Measurements from ENCODE around the gene DRGX.
A peak's percentile ranks its signal among the peaks of the same experiment; 100 is the strongest.

DRGX gene

DNA sequence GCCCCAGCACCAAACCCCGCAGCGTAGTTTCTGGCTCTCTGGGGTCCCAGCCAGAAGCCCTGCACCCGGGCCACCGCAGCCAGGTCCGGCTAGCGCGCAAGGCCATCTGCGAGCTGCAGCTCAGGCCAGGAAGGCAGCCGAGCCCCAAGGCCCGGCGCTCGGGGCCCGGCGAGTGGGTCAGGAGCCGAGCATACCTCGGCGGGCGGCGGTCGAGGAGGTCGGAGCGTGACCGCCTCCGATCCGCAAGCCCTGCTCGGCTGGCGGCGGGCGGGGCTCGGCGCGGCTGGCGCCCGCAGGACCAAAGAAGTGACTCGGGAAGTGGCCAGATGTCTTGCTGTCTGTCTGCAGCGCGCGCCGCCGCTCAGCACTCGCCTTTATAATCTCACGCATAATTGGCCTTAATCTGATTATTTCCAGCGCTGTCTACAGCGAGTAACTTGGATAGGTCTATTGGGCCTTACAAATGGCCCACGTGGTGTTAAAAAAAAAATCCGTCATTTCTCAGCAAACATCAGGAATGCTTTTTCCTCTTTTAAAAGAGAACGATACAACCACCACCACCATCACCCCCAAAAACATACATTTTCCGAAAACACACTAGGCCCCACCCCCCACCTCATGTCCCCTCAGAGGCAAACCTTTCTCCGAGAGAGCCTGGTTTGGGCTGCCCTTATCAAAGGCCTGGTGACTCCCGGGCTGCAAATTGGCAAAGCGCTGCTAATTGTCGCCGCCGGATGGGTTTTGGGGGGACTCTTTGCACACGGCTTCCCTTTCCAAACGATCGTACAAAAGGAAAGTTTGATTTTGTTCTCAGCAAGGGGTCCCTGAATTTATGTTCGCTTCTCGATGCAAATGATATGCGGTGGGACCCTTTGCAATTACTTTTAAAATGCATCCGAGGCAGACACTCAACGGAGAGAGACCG is at the start of gene DRGX:
Gene DRGX (minus strand): TSS at position 349 of the 925 bp plus-strand sequence. CDS start 649 bp downstream, outside the sequence.
- DNase-seq = no peak

- DNase-seq = no peak
These were observed 48.5 kb upstream of the DRGX start for GRCh38 chr10:49444349-49444748.

GRCh38 chr10:49442863-49443262 is 47.0 kb upstream of the DRGX start:
- no peak for DNase-seq

DNA sequence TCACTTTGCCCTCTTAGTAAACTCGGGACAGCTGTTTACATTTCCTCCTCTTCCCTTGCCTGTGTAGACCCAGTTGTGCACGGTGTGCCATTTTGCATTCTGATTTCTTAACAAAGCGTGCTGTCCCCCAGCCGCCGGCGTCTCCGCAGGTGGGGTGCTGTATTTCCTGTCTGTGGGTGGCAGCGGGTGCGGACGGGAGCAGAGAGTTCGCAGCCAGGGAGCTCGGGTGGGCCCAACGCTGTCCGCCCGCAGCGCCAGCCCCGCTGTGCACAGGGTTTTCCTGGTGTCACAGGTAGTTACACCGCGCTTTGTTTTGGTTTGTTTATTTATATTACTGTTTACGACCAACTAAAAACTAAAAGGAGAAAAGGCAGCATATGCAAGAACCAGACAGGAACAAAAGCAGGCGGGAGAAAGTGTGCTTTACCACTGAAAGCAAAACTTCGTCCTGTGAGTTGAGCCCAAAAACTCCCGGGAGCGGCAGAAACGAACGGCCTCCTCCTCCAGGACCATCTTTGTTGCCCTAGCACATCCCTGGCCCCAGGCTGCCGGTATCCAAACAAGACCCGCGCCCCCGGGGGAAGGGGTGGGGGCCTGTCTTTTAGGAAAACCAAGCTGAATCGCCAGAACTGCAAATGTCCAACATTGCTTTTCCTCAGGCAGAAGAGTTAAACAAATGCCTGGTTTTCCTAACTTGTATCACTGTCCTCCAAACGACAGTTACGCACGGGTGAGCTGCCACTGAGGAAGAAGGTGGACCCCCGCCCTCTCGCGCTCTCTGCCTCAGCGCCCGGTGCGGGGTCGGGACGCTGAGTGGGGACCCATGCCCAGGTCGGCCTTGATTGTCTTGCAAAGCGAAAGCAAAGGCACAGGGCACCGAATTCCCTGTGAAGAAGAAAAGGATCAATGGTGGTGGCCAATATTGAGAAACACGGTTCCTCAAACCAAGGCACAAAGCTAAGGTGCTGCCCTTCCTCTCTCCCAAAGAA is 45.9 kb upstream of the DRGX start:
- no peak for DNase-seq

DNA sequence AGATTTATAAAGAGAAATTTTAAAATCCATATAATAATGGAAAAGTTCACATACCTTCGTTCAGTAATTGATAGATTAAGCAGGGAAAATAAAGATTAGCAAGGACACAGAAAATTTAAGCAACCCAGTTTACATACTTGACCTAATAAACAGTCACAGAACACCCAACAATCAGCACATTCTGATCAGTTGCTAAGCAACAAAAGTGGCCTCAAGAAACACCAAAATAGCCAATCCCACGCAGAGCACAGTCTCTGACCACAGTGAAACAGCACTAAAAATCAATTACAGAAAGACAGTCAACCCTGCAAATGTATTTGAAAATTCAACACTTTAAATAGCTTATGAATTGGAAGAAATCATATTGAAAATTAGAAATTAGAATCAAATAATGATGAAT is 39.3 kb upstream of the DRGX start:
- DNase-seq = no peak

- no peak for DNase-seq
These were observed 37.2 kb upstream of the DRGX start for GRCh38 chr10:49433069-49433468.

GRCh38 chr10:49431426-49431825 is 35.5 kb upstream of the DRGX start:
- DNase-seq = peak; percentile 20

GRCh38 chr10:49429458-49429857 is 33.6 kb upstream of the DRGX start:
- no peak for DNase-seq

DNA sequence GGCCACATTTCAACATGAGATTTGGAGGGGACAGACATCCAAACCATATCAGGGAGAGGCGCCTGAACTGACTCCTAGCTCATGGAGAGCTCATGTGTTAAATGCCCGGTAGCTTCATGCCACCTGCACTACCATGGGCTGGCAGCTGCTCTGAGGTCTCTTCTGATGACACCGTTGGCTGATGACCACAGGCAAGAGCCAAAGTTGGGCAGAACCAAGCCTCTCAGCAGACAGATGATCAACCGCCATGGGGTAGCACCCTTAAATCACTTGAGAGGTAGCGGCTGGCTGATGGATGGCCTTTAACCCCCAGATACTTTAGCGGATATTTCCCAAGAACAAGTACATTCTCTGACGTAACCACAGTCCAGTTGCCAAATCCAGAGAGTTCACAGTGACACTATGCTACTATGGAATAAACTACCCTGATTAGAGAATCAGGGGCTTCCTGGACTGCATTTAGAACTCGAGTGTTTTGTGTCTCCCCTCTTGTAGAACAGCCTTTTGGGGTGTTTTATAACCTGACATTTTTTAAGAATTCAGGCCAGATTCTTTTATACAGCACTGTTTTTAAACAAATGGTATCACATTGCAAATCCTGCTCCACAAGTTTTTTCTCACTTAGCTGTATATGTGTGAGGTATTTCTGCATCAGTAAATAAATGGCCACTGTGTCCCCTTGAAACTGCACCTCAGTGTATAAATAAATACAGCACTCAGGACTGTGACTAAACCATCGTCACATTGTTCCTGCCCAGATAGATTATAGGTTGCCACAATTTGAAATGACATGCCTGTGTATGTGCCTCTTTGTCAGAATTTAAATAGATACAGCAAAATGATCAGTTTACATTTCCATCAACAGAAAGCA is 30.8 kb upstream of the DRGX start:
- no peak for DNase-seq

GRCh38 chr10:49419005-49419404 is 23.1 kb upstream of the DRGX start:
- DNase-seq = no peak

GRCh38 chr10:49418328-49418727 is 22.4 kb upstream of the DRGX start:
- no peak for DNase-seq

- no peak for DNase-seq
These were observed 22.1 kb upstream of the DRGX start for GRCh38 chr10:49418053-49418326.

DNA sequence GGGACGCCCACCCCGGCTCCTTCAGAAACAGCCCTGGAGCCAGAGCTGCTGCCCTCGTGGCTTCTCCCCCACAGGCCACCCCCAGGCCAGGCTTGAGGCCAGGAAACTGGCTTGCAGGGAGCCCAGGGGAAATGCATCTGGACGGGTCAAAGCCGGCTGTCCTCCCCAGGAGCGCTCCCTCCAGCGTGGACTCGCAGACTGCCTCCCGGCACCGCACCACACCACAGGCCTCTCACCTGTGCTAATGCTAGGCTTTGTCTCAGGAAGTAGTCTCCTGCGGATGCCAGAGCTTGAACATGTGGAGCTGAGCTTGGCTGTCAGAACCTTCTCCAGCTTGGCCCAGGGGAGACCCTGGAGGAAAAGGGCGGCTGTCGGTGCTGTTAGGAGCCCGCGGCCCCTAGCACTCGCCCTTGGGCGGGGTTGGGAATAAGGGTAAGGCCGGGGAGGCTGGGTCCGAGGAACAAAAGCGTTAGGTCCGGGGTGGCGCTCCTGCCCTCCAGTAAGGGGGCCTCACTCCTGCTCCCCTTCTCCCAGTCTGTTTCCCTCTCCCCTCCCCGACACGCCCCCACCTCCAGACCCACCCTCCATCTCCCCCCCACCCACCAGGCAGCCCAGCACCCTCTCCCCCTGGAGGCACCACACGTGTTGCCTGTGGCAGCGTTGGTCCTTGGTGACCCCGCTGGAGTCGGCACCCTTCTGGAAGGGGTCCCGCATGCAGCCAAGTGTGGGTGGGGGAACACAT is 21.6 kb upstream of the DRGX start:
- no peak for DNase-seq

DNA sequence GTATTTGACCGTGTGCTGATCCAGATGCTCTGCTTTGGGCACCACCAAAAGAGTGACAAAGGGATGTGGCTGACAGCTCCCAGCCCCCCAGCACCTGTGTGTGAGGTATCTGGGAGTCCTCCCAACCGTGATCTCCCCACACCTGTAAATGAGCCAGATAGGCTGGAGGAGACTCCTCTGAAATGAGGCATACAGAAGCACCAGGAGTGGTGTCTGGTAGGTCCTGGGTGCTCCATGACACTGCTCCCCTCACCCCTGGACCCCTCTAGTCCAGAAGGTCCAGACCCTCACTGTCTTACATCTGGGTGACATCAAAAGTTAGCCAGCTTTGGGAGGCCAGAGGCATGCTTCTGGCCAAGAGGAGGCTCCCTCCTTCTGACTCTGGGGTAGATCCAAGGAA is 20.0 kb upstream of the DRGX start:
- DNase-seq = no peak

- no peak for DNase-seq
These were observed 19.2 kb upstream of the DRGX start for GRCh38 chr10:49415109-49415508.

DNA sequence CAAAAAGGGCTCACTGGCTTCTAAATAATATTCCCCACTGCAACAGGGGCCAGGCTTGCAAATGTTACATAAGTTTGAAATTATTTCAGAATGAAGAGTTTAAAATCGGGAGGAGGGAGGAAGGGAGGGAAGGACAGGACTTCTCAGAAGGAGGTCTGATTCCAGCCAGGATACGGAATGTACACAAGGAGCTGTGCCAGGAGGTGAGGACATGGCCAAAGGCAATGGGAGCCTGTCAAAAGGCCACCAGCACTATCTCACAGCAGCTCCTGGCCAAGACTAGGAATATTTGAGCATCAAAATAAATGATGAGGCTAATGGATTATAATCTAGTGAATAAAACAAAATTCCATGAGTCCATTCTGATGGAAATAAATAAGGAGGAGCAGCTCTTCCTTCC is 18.6 kb upstream of the DRGX start:
- DNase-seq = no peak

- DNase-seq = no peak
These were observed 16.7 kb upstream of the DRGX start for GRCh38 chr10:49412571-49412970.

GRCh38 chr10:49410365-49411074 is 14.6 kb upstream of the DRGX start:
- no peak for DNase-seq

DNA sequence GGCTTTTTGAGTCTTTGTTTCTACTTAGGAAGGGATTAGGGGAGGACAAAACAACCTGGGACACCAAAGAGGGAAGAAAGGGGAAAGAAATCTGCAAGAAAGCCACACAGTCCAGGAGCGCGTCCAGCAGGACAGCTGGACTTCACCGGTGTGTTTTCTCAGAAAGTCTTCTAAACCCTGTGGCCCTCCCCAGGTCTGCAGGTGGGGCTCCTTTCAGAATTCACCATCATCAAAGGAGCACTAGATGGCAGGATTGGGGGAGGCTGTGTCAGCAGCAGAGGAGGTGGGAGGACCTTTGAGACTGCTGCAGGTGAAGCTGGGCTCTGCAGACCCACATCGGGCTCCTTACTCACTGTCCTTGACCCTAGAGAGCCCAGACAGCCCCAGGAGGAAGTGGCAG is 13.9 kb upstream of the DRGX start:
- no peak for DNase-seq

DNA sequence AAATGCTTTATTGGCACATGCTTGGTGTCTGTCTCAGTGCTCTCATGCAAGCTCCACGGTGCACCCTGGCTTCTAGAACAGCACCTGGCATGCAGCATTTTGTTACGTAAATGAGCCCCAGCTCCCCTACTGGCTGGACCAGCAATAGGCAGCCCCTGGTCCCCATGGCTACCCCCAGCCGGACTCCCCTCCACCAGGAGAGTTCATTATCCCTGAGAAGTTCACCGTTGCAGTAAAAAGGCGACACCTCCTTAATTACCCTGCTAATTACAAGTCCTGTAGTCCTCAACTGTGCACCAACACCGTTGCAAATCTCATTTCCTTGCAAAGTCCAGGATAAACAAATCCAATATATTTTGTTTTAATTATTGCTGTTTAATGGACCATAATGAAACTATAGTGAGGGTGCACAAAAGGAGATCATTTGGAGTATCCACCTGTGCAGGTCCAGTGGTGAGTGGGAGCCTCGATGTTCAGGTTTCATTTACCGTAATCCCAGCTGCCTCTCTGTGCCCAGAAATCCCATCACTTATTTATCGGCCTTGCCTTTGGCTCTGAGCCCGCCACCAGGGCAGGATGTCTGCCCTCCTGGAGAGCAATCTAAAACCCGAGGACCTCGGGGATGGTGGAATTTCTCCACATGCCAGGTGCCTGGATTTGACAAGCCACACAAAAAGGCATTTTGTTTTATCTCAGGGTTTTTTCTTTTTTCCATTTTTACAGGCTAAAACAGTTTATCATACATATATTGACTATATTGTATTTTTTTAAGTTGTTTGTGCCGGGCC is 12.8 kb upstream of the DRGX start:
- no peak for DNase-seq
